Dendritic cell treated with granulocyte-macrophage colony-stimulating factor and Interleukin-4, amounts not matched to agents 40 ng/mL and 50 ng/mL, for 4 days (primary cell): ENCODE measurements around the gene NPAS3.
"Not testable (repeated sequence)": the region's sequence is repeated elsewhere in the genome, so short reads cannot be mapped to it uniquely, and the experiment has no call there.

ENCODE experiments used
- H3K27ac Mint-ChIP-seq: one replicate; pipeline ENCODE4 v1.8.0; 2022; ENCODE audit warnings: mild to moderate bottlenecking, mixed read lengths
- H3K27me3 Mint-ChIP-seq: one replicate; pipeline ENCODE4 v1.8.0; 2022; ENCODE audit warnings: mild to moderate bottlenecking, mixed read lengths
- H3K36me3 Mint-ChIP-seq: one replicate; pipeline ENCODE4 v1.8.0; 2022; ENCODE audit warnings: low read depth, mixed read lengths
- H3K4me1 Mint-ChIP-seq: one replicate; pipeline ENCODE4 v1.8.0; 2022; ENCODE audit warnings: low read depth, mixed read lengths
- H3K4me3 Mint-ChIP-seq: one replicate; pipeline ENCODE4 v1.8.0; 2022; ENCODE audit warnings: mild to moderate bottlenecking, moderate library complexity, mixed read lengths
- H3K9me3 Mint-ChIP-seq: one replicate; pipeline ENCODE4 v1.8.0; 2022; ENCODE audit warnings: mixed read lengths
- intact Hi-C: fragments of 100-400 bp; cut with micrococcal nuclease; formaldehyde crosslinking; loops from one replicate; pipeline ENCODE4 v1.15.0; 2022

Gene NPAS3

GRCh38 chr14:33056213-33056612, 117.5 kb downstream of the NPAS3 start:
- no peak overlapping the region for H3K4me3 Mint-ChIP-seq
- intact Hi-C loops, result no loop called here
- H3K9me3 Mint-ChIP-seq, result peaks cover 12% of the 10 kb centered on the region
- no peaks in the 10 kb centered on the region for H3K36me3 Mint-ChIP-seq
- H3K27me3 Mint-ChIP-seq, result no peaks in the 10 kb centered on the region
- H3K4me1 Mint-ChIP-seq, result no peaks in the 10 kb centered on the region
- no peak overlapping the region for H3K27ac Mint-ChIP-seq

GRCh38 chr14:33057585-33057984, 118.9 kb downstream of the NPAS3 start:
- intact Hi-C loops, result no loop called here
- no peak overlapping the region for H3K27ac Mint-ChIP-seq
- no peaks in the 10 kb centered on the region for H3K27me3 Mint-ChIP-seq
- H3K4me1 Mint-ChIP-seq, result no peaks in the 10 kb centered on the region
- peaks cover 12% of the 10 kb centered on the region for H3K9me3 Mint-ChIP-seq
- H3K4me3 Mint-ChIP-seq, result no peak overlapping the region
- no peaks in the 10 kb centered on the region for H3K36me3 Mint-ChIP-seq

- no peak overlapping the region for H3K4me3 Mint-ChIP-seq
- H3K36me3 Mint-ChIP-seq, result no peaks in the 10 kb centered on the region
- no peak overlapping the region for H3K27ac Mint-ChIP-seq
- H3K27me3 Mint-ChIP-seq, result no peaks in the 10 kb centered on the region
- H3K9me3 Mint-ChIP-seq, result peaks cover 12% of the 10 kb centered on the region
- H3K4me1 Mint-ChIP-seq, result no peaks in the 10 kb centered on the region
- intact Hi-C loops, result no loop called here
Measured at GRCh38 chr14:33061667-33062325, 123.1 kb downstream of the NPAS3 start.

GRCh38 chr14:33062476-33062875, 123.8 kb downstream of the NPAS3 start:
- Mint-ChIP-seq H3K27ac (no peak overlapping the region), H3K4me3 (no peak overlapping the region), H3K4me1 (no peaks in the 10 kb centered on the region), H3K36me3 (no peaks in the 10 kb centered on the region), H3K27me3 (no peaks in the 10 kb centered on the region), H3K9me3 (peaks cover 12% of the 10 kb centered on the region)
- intact Hi-C loops, result no loop called here

- H3K27ac Mint-ChIP-seq, result no peak overlapping the region
- intact Hi-C loops, result no loop called here
- no peaks in the 10 kb centered on the region for H3K27me3 Mint-ChIP-seq
- H3K9me3 Mint-ChIP-seq, result peaks cover 12% of the 10 kb centered on the region
- no peaks in the 10 kb centered on the region for H3K36me3 Mint-ChIP-seq
- no peak overlapping the region for H3K4me3 Mint-ChIP-seq
- no peaks in the 10 kb centered on the region for H3K4me1 Mint-ChIP-seq
Measured at GRCh38 chr14:33062881-33063280, 124.2 kb downstream of the NPAS3 start.

GRCh38 chr14:33063521-33063920, 124.8 kb downstream of the NPAS3 start:
- H3K27ac Mint-ChIP-seq, result no peak overlapping the region
- no peaks in the 10 kb centered on the region for H3K4me1 Mint-ChIP-seq
- no peaks in the 10 kb centered on the region for H3K27me3 Mint-ChIP-seq
- intact Hi-C loops, result no loop called here
- H3K36me3 Mint-ChIP-seq, result no peaks in the 10 kb centered on the region
- no peak overlapping the region for H3K4me3 Mint-ChIP-seq
- H3K9me3 Mint-ChIP-seq, result peaks cover 12% of the 10 kb centered on the region

GRCh38 chr14:33065634-33066033, 127.0 kb downstream of the NPAS3 start:
- Mint-ChIP-seq H3K4me1 (no peaks in the 10 kb centered on the region), H3K36me3 (no peaks in the 10 kb centered on the region), H3K9me3 (peaks cover 2% of the 10 kb centered on the region), H3K27me3 (no peaks in the 10 kb centered on the region), H3K27ac (no peak overlapping the region), H3K4me3 (no peak overlapping the region)
- intact Hi-C loops, result no loop called here

- intact Hi-C loops, result no loop called here
- H3K36me3 Mint-ChIP-seq, result no peaks in the 10 kb centered on the region
- no peaks in the 10 kb centered on the region for H3K4me1 Mint-ChIP-seq
- no peak overlapping the region for H3K4me3 Mint-ChIP-seq
- H3K27me3 Mint-ChIP-seq, result no peaks in the 10 kb centered on the region
- no peak overlapping the region for H3K27ac Mint-ChIP-seq
- no peaks in the 10 kb centered on the region for H3K9me3 Mint-ChIP-seq
Measured at GRCh38 chr14:33068040-33068439, 129.4 kb downstream of the NPAS3 start.

- H3K27ac Mint-ChIP-seq, result no peak overlapping the region
Measured at GRCh38 chr14:33068626-33069025, 129.9 kb downstream of the NPAS3 start.

GRCh38 chr14:33070475-33070874, 131.8 kb downstream of the NPAS3 start:
- no peaks in the 10 kb centered on the region for H3K27me3 Mint-ChIP-seq
- no peaks in the 10 kb centered on the region for H3K9me3 Mint-ChIP-seq
- no peaks in the 10 kb centered on the region for H3K4me1 Mint-ChIP-seq
- H3K27ac Mint-ChIP-seq, result no peak overlapping the region
- no peak overlapping the region for H3K4me3 Mint-ChIP-seq
- H3K36me3 Mint-ChIP-seq, result no peaks in the 10 kb centered on the region
- intact Hi-C loops, result no loop called here

More at GRCh38 chr14:33068626-33069025, 129.9 kb downstream of the NPAS3 start:
- intact Hi-C loops, result no loop called here
- no peaks in the 10 kb centered on the region for H3K27me3 Mint-ChIP-seq
- no peak overlapping the region for H3K4me3 Mint-ChIP-seq
- no peaks in the 10 kb centered on the region for H3K36me3 Mint-ChIP-seq
- no peaks in the 10 kb centered on the region for H3K4me1 Mint-ChIP-seq
- H3K9me3 Mint-ChIP-seq, result no peaks in the 10 kb centered on the region

GRCh38 chr14:33073023-33073422, 134.3 kb downstream of the NPAS3 start:
- Mint-ChIP-seq H3K27ac (no peak overlapping the region), H3K4me3 (no peak overlapping the region), H3K36me3 (no peaks in the 10 kb centered on the region), H3K9me3 (no peaks in the 10 kb centered on the region), H3K4me1 (no peaks in the 10 kb centered on the region), H3K27me3 (no peaks in the 10 kb centered on the region)
- intact Hi-C loops, result no loop called here

- Mint-ChIP-seq H3K9me3 (no peaks in the 10 kb centered on the region), H3K4me3 (no peak overlapping the region), H3K4me1 (no peaks in the 10 kb centered on the region), H3K27ac (no peak overlapping the region), H3K36me3 (no peaks in the 10 kb centered on the region), H3K27me3 (no peaks in the 10 kb centered on the region)
- intact Hi-C loops, result no loop called here
Measured at GRCh38 chr14:33081259-33081658, 142.6 kb downstream of the NPAS3 start.

GRCh38 chr14:33085799-33086198, 147.1 kb downstream of the NPAS3 start:
- H3K27ac Mint-ChIP-seq, result no peak overlapping the region
- peaks cover 19% of the 10 kb centered on the region for H3K9me3 Mint-ChIP-seq
- intact Hi-C loops, result no loop called here
- no peaks in the 10 kb centered on the region for H3K27me3 Mint-ChIP-seq
- H3K36me3 Mint-ChIP-seq, result no peaks in the 10 kb centered on the region
- H3K4me1 Mint-ChIP-seq, result no peaks in the 10 kb centered on the region
- no peak overlapping the region for H3K4me3 Mint-ChIP-seq

- H3K27me3 Mint-ChIP-seq, H3K4me1 Mint-ChIP-seq, H3K4me3 Mint-ChIP-seq, intact Hi-C loops, H3K36me3 Mint-ChIP-seq, H3K27ac Mint-ChIP-seq: not testable (repeated sequence)
- H3K9me3 Mint-ChIP-seq, result peaks cover 19% of the 10 kb centered on the region
Measured at GRCh38 chr14:33088274-33088673, 149.6 kb downstream of the NPAS3 start.

- Mint-ChIP-seq H3K9me3 (no peaks in the 10 kb centered on the region), H3K4me3 (no peak overlapping the region), H3K27me3 (no peaks in the 10 kb centered on the region)
Measured at GRCh38 chr14:33098016-33098415, 159.3 kb downstream of the NPAS3 start.

More at GRCh38 chr14:33098016-33098415, 159.3 kb downstream of the NPAS3 start:
- Mint-ChIP-seq H3K36me3 (no peaks in the 10 kb centered on the region), H3K27ac (no peak overlapping the region), H3K4me1 (no peaks in the 10 kb centered on the region)
- intact Hi-C loops, result no loop called here
